ENCODE data around the gene PCOLCE2.
"Not testable (repeated sequence)": the region's sequence is repeated elsewhere in the genome, so short reads cannot be mapped to it uniquely, and the experiment has no call there.

PCOLCE2 gene

DNA sequence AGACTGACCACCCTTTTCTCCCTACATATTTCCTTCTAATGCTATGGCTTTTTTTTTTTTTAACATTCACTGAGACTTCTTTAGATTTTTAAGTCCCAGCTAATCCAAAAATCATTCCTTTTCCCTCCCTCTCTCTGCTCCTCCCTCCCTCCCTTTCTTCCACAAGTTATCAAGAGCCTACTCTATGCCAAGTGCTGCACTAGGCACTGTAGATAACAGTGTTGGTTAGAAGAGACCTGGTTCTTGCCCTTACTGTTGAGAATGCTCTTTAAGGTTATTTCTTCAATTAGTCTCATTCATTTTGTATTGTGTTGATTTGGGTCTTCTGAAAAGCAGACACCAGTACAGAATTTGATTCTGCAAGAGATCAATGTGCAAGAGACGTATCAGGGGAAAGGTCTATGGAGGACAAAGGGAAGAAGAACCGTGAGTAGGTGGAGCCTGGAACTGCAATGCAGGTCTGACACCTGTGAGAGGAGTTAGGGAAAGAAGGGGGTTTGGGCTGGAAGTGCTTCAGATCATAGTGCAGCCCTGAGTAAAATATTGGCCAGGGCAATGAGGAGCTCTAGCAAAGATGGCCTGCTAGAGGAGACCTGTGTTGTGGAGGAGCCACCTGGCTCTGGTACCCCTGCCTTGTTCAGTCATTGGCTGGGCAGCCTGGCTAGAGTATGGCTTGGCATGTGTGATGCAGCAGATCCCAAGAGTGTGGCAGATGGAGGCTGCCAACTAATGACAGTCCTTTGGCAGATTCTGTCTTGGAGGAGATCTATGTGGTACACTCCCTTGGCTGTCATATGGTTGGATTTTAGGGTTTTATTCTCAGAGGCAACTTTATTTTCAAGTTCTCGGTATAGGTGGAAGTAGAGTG lies 9.7 kb upstream of the PCOLCE2 start:
- DNase-seq, result no peak

DNA sequence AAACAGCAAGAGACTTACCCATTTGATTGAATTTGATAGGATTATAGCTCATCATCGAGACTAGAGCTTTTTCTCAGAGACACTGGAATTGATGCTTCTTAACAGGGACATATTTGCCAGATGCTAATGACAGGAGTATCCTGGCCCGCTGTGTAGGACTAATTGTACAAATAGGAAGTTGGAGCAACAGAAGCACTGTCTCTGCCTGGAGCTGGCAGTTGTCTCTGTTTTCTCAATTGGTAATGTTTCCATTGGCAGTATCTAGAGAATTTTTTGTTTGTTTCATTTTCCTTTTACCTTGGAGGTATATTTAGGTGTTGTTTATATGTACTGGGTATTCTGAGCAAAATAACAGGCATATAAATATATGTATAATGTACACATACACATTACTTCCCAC lies 8.9 kb upstream of the PCOLCE2 start:
- no peak for DNase-seq

DNA sequence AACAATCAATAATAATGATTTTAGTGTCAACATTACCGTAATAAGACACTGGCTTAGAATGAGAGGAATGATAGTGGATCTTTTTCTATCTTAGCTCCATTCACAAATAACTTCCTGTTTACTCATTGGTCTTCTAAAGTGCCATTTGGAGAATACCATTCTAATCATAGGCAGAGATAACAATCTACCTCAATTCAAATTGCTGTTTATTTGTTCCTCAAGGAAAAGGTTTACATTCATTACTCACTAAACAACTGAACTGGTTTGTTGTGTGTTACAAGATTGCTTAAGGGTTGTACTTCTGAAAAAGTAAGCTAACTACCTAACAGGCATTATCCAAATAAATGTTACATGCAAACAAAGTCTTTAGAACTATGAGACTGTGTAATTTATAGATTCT lies 8.1 kb upstream of the PCOLCE2 start:
- no peak for DNase-seq

DNA sequence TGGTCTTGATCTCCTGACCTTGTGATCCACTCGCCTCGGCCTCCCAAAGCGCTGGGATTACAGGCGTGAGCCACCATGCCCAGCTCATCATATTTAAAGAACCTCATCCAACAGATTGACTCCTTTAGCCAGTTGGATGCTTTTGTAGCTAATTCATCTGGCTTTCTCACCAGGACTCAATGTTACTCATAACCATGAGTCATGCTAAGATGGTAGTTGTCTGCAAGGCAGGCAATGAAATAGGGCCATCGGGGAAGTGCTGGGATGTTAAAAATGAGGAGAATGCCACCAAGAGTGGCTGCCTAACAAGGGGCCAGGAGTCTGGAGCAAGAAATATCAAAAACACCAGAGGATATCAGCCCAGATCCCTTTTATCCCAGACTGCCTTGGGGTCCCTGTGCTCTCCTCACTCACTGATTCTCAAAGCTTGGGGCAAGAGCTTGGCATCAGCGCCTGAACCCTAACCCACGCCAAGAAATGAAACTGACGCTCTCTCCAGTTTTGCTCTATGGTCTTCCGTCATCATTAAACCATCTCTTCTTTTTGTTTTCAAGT lies 7.4 kb upstream of the PCOLCE2 start:
- DNase-seq, result no peak

DNA sequence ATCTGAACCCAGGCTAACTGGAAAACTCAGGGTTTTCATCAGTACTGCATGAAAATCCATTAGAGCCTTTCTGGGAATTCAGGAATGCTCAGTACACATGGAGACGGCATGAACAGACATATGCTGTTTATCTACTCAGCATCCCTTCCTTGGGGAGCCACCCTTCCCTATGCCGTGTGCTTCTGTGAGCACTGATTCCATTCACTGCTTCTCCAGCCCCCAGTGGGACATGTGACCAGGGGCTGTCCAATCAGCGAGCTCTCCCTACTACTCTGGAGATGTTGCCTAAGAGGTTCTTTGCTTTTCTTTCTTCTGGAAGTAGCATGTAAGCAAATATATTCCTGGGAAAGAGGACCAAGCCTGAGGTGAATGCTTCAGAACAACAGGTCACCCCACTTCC lies 5.6 kb upstream of the PCOLCE2 start:
- no peak for DNase-seq

DNA sequence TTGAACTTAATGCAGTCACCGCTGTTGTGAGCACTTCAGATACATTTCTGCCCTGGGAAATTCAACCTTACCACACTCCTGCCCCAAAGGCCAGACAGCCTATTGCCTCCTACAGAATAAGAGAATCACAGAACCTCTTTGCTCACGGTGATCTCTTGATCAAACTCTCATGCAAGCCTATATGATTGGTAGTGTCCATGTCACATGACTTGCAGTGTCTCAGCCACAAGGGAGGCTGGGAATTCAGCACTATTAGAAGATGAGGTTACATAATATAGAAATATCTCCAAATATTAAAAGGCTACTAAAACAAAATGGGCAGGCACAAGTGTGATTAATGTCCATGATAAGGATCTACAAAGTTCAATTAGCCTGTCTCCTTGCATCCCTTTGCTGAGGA lies 3.8 kb upstream of the PCOLCE2 start:
- DNase-seq, result peak; percentile 17

DNA sequence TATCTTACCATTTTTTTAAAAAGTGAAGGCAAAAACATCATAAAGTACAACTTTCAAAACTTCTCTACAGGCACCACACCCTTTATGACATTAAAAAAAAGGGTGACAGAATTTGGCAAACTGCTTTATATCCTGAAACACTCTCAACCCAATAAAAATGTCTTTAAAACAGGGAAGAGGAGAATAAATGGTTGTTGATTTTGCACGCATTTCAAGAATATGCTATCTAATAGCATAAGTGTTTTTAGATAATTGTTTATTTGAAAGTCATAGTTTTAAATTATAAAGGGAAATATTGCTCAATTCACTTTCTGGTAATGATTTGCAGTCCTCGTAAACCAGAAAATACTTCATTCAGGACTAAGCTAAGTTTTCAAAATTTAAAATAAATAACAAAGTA lies 1.7 kb upstream of the PCOLCE2 start:
- no peak for DNase-seq

DNA sequence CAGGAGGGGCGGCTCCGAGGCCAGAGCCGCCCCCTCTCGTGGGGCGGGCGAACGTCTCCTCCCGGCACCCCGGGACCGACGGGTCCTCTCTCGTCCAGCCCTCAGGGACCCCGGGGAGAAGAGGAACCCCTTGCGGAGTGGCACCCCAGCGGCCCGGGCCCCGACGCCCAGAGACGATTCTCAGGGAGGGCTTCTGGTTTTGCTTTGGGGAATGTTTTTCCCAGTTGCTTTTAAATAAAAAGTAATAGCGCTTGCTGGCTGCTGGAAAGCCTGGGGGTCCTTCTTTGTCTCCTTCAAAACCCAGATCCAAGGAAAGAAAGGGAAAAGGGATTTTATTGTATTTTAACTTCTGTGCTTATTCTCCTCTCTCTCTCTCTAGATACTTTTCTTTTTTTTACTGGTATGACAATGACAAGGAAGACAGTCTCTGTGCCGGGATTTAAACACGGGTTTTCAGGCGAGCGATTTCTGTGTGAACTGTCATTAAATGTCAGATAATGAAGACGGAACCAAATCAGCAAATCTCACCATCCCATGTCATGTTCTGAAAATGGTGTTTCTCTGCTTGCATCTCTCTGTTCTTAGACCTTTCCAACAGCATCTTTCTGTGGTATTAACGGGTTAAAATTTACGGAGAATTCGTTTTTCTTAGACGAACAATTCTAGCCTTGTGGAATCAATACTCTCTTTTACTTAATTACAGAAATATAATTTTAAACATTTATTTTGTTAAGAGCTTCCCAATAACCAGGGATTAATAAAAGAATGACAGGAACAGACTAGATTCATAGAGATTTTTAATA lies 530 bp upstream of the PCOLCE2 start:
- no peak for DNase-seq

DNA sequence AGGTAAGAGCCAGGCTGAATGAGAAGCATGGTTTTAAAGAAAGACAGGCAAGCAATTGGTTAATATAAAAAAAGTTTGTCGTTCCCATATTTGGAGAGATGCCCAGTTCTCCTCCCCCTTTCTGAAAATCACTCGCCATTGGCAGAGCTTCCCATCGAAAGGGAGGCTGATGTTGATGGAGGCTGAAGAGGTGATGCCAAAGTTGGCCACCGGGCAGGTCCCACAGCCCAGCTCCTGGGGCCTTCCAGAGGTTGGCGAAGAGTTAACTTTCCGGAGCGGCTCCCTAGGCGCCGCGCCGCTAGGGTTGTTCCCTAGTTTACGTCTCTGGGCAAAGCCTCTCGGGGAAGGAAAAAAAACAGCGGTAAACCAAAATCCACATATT lies 793 bp downstream of the PCOLCE2 start:
- no peak for DNase-seq

DNA sequence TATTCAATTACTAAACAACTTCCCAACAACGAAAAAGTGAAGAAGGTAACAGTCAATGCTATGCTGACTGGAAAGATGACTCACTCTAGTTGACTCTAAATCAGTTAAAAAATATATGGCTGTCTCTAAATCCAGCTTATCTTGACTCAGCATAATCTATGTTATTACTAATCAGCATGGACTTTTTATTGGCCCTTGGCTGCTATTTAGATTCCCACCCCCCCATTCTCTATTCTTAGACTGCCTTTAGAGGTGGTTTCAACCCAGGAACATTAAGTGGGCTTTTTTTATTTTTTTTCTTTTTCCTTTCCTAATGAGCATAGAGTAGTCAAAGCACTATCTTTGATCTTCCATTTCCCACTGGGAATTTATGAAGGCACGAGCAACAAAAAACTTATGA lies 1.9 kb downstream of the PCOLCE2 start:
- no peak for DNase-seq

DNA sequence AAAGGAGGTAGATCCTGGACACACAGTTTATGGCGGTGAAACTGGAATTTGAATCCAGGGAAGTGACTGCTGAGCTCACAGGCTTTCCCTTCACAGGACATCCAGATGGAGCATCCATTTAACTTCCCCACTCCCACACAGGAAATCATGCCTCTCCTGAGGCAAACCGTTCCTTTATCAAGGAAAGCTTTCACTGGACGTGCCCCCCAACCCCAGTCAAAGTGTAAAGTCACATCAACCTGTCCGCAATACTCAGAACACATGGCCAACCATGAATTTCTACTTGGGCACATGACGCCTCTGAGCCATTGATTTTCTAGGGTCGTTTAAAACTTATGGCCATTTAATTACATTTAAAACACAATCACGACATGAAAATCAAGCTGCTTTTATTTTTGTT lies 2.9 kb downstream of the PCOLCE2 start:
- DNase-seq, result no peak

DNA sequence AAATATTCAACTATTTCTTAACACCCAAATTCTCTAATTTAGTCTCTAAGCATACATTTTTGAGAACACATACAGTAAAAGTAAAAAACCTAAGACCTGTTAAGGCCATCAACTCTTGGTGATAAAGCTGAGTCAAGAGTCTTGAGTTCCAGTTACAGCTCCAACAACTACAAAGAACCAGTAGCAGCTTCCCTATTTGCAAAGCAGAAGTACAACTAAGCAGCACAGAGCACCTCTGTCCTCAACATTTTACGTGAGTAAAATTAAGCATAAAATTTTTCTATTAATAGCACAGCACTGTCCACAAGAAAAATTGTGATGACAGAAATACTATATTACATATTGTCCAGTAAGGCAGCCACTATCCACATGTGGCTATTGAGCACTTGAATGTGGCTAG lies 4.4 kb downstream of the PCOLCE2 start:
- no peak for DNase-seq

DNA sequence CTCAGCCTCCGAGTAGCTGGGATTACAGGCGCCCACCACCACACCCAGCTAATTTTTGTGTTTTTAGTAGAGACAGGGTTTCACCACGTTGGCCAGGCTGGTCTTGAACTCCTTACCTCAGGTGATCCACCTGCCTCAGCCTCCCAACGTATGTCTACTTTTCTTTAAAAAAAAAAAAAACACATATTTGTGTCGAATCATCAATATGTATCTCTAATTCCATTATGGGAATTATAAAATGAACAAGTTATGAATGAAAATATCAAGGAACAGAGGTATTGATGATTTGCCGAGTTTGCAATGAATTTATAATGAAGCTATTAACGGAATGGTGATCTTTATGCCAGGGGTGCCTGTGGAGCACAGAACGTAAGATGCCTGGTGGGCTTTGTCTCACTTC lies 5.3 kb downstream of the PCOLCE2 start:
- DNase-seq, result not testable (repeated sequence)

DNA sequence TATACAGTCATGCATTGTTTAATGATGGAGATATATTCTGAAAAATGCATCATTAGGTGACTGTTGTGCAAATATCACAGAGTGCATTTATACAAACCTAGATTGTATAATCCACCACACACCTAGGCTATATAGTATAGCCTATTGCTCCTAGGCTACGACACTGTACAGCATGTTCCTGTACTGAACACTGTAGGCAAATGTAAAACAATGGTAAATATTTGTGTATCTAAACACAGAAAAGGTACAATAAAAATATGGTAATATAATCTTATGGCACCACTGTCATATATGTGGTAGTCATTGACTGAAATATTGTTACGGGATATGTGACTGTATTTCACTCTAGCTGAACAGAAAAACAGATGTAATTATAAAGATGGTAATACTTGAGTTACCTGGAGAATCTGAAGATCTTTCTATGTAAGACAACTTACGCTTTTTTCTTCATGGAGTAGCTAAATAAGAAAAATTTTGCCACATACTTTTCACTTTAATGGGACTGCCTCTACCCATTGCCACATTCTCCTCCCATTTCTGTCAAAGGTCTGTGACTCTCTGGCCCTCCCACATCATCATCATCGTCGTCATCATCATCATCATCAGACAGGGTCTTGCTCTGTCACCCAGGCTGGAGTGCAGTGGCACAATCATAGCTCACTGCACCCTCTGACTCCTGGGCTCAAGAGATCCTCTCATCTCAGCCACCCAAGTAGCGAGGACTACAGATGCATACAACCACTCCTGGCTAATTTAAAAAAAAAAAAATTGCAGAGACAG lies 7.2 kb downstream of the PCOLCE2 start:
- no peak for DNase-seq

DNA sequence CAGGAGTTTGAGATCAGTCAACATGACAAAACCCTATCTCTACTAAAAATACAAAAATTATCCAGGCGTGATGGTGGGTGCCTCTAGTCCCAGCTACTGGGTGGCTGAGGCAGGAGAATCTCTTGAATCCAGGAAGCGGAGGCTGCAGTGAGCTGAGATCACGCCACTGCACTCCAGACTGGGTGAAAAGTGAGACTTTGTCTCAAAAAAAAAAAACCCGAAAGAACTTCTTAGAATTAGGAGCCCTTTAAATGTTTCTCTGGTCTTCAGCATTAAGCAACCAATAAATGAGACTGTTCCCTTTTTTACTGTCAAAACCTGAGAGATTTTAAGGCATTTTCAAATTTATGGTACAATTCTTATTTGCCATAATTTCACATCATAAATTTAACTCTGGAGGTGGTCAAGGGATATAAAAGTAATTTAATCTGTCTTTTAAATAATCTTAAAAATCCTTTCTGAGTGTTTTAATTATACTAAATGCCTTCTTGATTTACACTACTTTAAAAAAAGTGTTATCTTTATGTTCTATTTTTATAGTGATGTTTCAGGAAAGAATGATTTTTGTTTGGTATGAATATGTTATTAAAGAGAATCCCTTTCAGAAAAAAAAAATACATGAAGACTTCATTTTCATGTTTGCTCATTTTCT lies 10.1 kb downstream of the PCOLCE2 start:
- DNase-seq, result no peak

DNA sequence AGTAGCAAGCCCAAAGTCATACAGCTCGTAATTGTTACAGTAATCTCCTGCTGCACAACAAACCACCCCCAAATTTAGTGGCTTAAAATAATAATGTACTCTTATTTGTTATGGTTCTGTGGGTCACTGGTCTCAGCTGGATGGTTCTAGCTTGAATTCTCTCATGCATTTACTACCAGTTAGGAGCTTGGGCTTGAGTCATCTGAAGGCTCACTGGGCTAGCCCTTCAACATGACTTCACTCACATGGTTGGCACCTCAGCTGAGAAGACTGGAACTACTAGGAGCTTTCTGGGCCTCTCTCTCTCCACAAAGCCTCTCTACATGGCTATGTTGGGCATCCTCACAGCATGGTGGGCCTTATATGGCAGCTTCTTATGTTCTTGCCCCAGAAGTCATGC lies 12.5 kb downstream of the PCOLCE2 start:
- DNase-seq, result no peak

DNA sequence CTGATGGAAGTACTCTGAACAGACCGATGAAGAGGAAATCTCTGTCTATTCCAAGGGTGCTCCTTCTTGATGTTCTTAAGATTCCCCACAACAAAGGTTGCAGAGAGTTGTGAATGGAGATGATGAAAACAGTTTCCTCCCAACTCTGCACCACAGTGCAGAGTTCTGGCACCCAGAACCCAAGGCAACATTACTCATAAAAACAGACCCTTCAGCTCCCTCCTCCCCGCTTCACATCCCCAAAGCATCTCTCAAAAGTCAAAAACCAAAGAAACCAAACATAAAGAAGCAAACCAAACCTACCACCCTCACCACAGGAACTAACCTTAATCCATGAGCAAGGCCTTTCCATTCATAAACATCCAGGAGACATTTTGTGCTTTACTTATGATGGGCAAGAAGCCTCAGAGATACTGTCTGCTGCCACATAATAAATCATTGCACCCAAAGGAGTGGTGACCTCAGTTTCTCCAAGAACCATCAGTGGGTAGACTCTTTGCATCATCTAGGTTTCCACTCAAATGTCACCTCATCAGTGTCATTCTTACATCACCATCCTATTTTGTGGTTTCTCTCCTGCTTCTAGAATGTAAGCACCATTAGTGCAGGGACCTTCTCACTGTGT lies 13.2 kb downstream of the PCOLCE2 start:
- no peak for DNase-seq

DNA sequence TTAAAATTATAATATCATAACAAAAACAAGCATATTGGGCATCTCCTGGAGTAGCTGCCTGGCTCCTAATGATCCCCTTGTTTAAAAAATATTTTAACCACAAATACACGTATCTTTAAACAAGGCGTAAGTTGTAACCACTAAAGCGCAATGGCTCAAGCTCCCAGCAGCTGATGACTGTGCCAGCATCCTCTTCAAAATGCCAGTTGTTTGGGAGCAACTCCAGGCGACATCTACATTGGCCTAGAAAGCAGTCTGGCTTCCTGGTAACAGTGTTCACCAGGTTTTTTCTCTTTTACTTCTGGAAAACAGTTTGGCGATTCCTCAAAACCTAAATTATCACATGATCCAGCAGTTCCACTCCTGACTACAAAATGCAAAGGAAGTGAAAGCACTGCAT lies 13.8 kb downstream of the PCOLCE2 start:
- no peak for DNase-seq

DNA sequence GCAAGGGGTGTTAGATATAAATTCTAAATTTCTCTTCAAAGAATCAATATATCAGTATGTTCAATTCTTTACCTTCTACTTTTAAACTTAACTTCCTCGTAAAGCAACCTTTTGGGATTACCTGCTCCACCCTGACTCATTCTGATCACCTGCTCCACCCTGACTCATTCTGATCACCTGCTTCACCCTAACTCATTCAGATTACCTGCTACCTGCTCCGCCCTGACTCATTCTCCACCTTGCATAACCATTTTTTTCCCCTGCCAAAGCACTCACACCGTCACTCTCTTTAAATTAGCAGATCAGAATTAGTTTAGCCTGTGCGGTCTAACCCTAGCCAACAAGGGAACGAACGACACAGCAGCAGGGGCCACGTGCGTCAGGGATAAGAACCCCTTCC lies 20.5 kb downstream of the PCOLCE2 start:
- not testable (repeated sequence) for DNase-seq

DNA sequence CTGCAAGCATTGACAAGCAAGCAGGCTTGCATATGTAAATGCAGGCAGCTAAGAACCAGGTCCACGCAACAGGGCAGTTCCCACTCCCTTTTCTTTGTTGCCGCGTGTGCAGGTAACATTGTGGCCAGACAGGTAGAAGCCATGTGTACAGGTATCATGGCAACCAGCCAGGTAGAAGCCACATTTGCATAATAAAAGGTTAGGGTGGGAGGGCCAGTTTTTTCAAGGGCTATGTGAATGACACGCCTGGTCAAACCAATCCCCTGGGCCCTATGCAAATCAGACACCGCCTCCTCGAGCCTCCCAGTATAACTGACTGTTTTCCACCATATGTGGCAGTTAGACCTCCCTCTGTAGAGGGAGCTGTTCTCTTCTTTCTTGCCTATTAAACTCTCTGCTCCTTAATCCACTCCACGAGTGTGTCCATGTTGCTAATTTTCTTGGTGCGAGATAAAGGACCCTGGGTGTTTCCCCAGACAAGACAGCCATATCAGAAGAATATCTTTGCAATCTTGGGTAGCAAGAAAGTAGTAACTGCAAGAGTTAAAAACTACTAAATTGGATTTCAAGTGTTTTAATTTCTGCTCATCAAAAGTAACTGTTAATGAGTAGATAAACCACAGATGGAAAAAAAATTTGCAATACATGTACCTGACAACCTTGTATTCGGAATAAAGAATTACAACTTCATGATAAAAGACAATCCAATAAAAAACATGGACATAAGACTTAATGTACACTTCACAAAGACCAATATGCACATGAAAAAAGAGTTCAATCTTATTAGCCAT lies 21.8 kb downstream of the PCOLCE2 start:
- no peak for DNase-seq
